Stimulated activated CD4-positive, alpha-beta T cell treated with anti-CD3 and anti-CD28 coated beads, Interleukin-4, amount 100 ng/mL, for 24 hours (primary cell): ENCODE data around the gene DMXL2.
"Not testable (repeated sequence)": the region's sequence is repeated elsewhere in the genome, so short reads cannot be mapped to it uniquely, and the experiment has no call there.

Source experiments
- DNase-seq: peaks from one replicate; pipeline ENCODE4 v3.0.0-alpha.2; 2020

DMXL2 gene

DNA sequence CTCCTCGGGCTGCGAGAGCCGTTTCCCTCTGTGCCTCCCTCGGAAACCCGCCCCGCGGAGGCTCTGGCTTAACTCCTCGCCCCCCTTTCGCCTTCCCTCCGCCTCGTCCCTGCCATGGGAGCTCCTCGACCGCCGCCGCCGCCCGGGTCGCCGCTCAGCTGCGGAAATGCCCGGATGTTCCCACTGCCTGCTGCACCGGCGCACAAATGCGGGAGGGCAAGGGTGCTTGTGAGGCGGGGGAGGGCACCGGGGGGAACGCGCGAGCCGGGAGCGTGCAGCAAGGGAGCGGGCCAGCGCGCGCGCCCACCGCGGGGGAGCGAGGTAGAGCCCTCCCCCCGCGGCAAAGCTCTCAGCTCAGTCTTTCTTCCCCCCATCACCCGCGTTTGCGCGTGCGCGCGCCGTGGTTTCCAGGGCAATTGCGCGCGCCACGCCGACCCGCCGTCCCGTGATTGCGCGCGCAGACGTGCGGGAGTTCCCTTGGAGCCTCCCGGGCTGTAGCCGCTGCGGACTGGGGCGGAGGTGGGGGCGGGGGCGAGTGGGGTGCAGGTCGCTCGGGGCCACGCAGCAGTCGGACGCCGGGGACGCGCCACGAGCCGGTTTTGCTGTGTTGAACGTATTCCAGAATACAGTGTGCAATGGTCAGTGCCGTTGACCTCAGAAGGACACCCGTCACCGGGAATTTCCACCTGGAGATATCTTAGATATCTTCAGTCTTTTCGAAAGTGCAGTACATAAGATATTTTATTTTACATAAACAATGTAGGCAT, at the start of gene DMXL2:
Gene DMXL2 (minus strand): TSS at position 168 of the 767 bp plus-strand sequence. CDS start 226 bp downstream, outside the sequence.
- peak; percentile 77 for DNase-seq

DNA sequence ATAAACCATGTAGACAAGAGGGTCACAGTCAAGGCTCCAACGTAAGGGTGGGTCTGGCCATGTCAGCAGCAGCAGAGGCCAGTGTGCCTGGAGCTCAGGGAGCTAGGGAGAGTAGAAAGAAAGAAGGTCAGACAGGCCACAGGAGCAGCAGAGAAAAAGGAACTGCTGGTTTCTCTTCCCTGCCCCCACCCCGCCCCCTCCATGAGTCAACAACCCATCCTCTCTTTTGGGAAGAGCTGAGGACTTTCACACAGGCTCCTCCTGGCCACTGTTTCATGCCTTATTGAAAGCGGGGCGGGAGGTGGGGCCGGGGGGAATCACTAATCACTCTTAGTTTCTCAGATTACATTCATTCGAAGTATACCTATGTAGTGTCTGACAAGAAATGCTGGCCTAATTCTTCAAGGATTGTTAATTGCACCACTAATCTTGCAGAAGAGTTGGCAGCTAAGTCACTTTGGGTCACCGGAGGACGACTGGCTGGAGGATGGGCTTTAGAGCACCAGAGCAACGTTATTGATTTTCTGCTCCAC, 49.6 kb upstream of the DMXL2 start:
- no peak for DNase-seq

GRCh38 chr15:51669381-51669780, 46.8 kb upstream of the DMXL2 start:
- no peak for DNase-seq

GRCh38 chr15:51668446-51668845, 45.9 kb upstream of the DMXL2 start:
- DNase-seq = no peak

- no peak for DNase-seq
Measured at GRCh38 chr15:51667478-51667877, 44.9 kb upstream of the DMXL2 start.

DNA sequence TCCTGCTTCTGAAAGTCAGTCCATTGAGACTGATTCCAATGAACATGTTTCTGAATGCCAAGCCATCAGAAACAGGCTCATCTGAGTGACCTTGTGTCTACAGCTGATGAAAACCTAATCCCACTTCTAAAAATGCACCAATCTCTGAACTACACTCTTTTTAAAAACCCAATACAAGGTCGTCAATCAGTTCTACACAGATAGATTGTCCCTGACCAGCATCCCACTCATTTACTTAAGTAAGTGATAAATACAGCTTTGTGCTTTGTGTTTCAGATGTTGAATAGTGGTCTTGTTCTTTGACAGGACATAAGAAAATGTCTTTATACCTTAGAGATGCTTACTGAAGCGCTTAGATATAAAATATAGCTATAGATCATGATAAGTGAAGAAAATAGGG, 38.5 kb upstream of the DMXL2 start:
- no peak for DNase-seq

GRCh38 chr15:51658664-51659063, 36.1 kb upstream of the DMXL2 start:
- DNase-seq = no peak

DNA sequence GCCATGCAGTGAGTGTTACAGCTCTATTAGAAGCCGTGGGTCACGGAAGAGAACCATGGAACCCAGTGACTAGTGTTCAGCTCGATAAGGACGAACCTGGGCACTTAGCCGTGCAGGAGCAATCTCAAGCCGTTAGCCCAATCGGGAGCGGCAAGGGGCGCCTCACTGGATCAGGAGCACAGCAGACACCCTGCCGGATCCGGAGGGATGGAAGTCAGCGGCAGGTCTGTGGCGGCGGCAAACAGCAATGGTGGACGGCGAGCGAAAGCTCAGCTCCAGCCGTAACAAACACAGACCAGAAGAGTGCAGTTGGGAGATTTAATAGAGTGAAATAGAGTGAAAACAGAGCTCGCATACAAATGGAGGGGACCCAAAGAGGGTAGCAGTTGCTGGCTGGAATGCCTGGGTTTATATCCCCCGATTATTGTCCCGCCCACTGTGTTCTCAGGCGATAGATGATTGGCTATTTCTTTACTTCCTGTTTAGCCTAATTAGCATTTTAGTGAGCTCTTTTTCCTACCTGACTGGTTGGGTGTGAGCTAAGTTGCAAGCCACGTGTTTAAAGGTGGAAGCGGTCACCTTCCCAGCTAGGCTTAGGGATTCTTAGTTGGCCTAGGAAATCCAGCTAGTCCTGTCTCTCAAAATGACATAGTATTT, 33.0 kb upstream of the DMXL2 start:
- not testable (repeated sequence) for DNase-seq

DNA sequence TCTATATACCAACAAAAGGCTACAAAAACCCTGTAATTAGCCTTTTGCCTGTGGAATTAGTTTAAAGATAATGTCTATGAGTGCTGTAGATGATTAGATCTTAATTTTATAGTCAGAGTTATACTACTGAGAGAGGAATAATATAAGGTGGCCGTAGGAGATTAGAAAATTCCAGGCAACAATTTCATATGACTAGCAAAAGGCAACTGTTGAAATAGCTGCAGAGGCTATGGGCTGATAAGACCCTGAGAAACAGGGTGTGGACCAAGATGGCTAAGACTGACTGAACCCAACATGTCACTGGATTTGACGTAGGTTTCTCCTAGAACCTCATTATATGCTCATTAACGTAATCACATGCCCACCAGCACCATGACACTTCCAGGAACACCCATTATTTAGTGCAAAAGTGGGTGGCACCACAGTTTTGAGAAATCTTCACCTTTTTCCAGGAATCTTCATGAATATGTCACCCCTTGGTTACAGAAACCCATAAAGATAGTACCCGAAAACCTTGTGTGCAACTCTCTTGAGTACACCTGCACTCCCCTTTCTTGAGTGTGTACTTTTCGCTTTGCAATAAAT, 29.6 kb upstream of the DMXL2 start:
- DNase-seq = no peak

DNA sequence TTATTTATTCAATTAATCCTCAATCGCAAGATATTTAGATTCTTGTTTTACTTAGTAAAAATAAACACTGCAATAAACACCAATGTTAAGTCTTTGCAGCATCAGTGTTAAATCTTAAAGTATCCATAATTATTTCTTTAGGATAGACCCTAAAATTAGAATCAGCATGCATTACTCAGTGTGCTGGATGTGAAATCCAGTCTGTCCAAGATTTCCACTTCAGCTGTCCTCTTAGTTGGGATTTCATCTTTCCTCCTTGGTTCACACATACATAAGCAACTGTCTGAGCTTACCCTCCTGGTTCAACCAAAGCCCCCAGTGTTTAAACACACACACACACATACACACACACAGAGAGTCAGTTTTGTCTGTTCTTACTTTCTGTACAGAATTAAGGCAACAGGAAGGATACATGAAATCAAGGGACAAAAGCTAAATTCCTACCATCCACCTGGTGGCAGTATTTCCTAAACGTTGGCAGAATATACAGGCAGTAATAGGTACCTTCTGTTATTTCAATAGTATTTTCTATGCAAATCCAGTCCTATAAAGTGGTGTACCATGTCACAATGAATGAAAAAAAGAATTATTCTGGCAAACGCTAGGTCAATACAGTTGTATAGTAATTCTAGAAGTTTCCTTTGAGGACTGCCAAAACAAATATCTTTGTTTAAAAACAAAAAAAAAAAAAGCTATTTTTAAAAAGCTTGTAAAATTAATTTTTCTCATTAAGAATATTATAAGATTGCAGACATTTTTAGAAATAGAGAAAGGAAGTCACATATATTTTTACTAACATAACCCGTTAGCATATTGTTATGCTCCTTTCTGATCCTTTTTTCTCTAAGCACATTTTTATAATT, 27.3 kb upstream of the DMXL2 start:
- DNase-seq = peak; percentile 57

DNA sequence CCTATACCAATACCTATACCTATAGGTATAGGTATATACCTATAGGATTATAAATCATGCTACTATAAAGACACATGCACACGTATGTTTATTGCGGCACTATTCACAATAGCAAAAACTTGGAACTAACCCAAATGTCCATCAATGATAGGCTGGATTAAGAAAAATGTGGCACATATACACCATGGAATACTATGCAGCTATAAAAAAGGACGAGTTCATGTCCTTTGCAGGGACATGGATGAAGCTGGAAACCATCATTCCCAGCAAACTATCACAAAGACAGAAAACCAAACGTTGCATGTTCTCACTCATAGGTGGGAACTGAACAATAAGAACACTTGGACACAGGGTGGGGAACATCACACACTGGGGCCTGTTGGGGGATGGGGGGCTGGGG, 26.1 kb upstream of the DMXL2 start:
- DNase-seq = not testable (repeated sequence)

GRCh38 chr15:51648101-51648500, 25.5 kb upstream of the DMXL2 start:
- DNase-seq = not testable (repeated sequence)

GRCh38 chr15:51647128-51647562, 24.6 kb upstream of the DMXL2 start:
- DNase-seq = no peak

DNA sequence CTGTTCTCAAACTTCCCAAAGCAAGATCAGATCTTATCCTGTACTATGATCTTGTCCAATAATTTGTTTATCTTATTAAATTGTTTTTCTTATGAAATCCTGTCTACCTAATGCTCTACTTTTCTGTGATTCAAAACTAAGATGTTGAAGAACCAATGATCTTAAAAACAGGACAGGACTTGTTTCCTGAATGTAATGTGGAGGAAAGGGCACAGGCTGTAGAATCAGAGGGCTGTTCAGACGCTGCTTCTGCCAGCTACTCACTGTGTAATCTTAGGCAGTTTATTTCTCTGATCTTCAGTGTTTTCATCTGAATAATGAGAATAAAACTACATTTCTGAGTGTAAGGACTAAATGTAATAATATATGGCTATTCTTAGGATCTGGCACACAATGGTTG, 20.1 kb upstream of the DMXL2 start:
- DNase-seq = no peak

DNA sequence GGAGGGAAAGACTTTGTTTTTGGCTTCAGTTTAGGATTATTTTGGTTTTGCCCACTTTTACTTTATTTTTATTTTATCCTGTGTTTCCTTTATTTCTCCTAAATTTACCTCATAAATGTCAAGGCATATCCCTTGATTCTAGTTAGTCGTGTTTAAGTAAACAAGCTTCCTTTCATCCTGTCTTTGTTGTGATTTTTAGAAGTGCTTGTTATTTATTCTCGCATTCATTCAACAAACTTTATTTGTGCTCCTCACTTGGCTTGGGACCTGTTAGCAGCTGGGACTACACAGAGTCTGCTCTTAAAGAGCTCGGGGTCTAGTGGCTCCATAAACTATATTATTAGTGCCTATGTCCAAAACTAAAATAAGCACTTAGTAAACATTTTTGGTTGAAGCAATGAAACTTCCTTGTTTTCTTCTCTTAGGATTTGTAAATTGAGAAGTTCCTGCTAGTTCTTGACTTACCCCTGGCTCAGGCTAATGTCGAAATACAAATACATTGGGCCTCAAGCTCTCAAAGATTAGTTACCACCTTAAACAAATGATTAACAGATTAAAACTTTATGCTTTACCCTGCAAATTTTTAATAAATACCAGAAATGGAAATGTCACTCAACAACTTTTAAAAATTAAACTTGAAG, 19.0 kb upstream of the DMXL2 start:
- no peak for DNase-seq

GRCh38 chr15:51634591-51635198, 12.1 kb upstream of the DMXL2 start:
- DNase-seq = no peak

- no peak for DNase-seq
Measured at GRCh38 chr15:51629612-51630011, 7.0 kb upstream of the DMXL2 start.

- DNase-seq = no peak
Measured at GRCh38 chr15:51625236-51625635, 2.7 kb upstream of the DMXL2 start.

- no peak for DNase-seq
Measured at GRCh38 chr15:51624022-51624421, 1.5 kb upstream of the DMXL2 start.

DNA sequence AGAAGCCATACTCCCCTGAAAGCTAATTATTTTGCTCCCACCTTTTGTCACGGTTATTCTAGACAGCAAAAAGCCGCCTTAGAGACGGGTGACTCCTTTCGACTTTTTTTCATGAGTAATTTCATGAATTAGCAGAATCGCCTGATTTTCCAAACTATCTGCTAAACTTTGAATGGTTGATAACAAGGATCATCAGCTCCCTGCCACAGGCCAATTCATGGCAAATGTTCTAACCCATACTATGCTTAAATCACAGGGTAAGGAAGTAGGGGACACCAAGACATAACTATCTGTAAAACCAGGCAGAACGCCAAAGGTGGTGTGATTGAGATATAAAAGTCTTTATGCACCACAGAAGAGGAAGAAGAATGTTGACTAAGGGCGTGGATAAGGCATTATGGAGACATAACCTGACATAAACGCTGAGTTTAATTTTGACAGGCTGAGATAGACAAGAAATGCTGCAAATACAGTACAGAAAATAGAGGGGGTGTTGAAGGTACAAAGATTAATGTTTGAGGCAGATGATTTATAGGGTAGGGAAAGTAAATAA, 891 bp upstream of the DMXL2 start:
- DNase-seq = no peak

DNA sequence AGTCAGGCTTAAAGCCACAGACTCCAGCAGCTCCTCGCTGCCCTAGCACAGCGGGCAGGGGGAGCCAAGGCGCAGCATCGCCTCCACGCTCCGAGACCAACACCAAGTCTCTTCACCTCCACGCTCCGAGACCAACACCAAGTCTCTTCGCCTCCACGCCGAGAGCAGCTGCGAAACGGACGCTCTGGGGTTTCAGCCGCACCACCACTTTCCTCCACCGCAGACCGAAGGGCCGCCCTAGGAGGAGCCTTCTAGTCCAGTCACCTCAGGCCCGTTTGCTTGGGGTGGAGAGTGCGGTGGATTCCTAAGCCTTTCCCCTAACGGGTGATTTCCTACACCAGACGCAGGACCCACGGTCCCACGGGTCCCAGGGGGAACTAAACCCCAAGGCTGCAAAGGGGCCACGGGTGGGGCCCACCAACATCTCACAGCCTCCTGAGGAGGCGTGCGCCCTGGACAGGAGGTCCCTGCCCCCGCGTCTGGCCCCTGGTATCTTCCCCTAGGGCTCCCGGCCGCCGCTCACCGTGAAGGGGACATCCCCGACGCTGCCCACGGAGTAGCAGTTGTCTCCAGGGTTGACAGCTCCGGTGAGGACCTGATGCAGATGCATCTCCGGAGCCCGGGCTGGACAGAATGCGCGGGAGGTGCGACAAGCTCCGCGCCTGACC, 501 bp downstream of the DMXL2 start:
- DNase-seq = peak; percentile 40
